A673 (cell line): ENCODE measurements around the gene CPN1. TPM values are rescaled to one million over a fixed set of nuclear protein-coding genes. Genes with fewer than 3 reads are reported as not detected.
"Not testable (repeated sequence)": the region's sequence is repeated elsewhere in the genome, so short reads cannot be mapped to it uniquely, and the experiment has no call there.

ENCODE experiments used
- BruUV-seq: library from RNA; stranded (reverse); fragments of 400-500 nt; replicated peaks from 2 replicates; lab custom pipeline; 2021; lab: Mats Ljungman, UMichigan
- CTCF ChIA-PET: fragments of 300-600 bp; sonication (Branson Sonifier 250); formaldehyde crosslinking; loops from one replicate; lab custom pipeline; 2022; ENCODE audit warnings: antibody characterized with exemption; lab: Charles Lee
- POLR2A ChIA-PET: fragments of 300-600 bp; sonication (Branson Sonifier 250); formaldehyde crosslinking; loops from one replicate; lab custom pipeline; 2022; ENCODE audit warnings: antibody characterized with exemption; ENCODE audit not compliant: low non-redundant PET; lab: Charles Lee
- DNase-seq: peaks from one replicate; pipeline ENCODE4 v3.0.0-alpha.2; 2015; ENCODE audit warnings: low spot score
- H3K27ac ChIP-seq: fragments of 200-600 bp; sonication (generic); 2 replicates; pipeline ENCODE4 v1.5.1; 2016; ENCODE audit warnings: mixed run types, low read depth, mild to moderate bottlenecking, mixed read lengths, antibody characterized with exemption, low read length; ENCODE audit not compliant: poor library complexity, severe bottlenecking
- H3K27me3 ChIP-seq: fragments of 200-600 bp; sonication (generic); replicated peaks from 2 replicates; pipeline ENCODE4 v1.6.1; 2017; ENCODE audit warnings: mixed run types, low read depth, mild to moderate bottlenecking, mixed read lengths, antibody characterized with exemption, low read length; ENCODE audit not compliant: insufficient read depth, poor library complexity
- H3K36me3 ChIP-seq: fragments of 200-600 bp; sonication (generic); 2 replicates; pipeline ENCODE4 v1.6.1; 2016; ENCODE audit warnings: mixed run types, mild to moderate bottlenecking, mixed read lengths, antibody characterized with exemption, low read length; ENCODE audit not compliant: insufficient read depth, poor library complexity, severe bottlenecking
- H3K4me1 ChIP-seq: fragments of 200-600 bp; sonication (generic); 2 replicates; pipeline ENCODE4 v1.6.1; 2017; ENCODE audit warnings: mixed run types, mild to moderate bottlenecking, mixed read lengths, antibody characterized with exemption, low read length; ENCODE audit not compliant: insufficient read depth, poor library complexity, severe bottlenecking
- H3K4me3 ChIP-seq: fragments of 200-600 bp; sonication (generic); 2 replicates; pipeline ENCODE4 v1.5.1; 2016; ENCODE audit warnings: low read depth, mixed run types, mild to moderate bottlenecking, mixed read lengths, low read length; ENCODE audit not compliant: poor library complexity, severe bottlenecking
- H3K9me3 ChIP-seq: fragments of 200-600 bp; sonication (generic); 2 replicates; pipeline ENCODE4 v1.6.1; 2016; ENCODE audit warnings: mixed run types, low read depth, mild to moderate bottlenecking, mixed read lengths, antibody characterized with exemption, low read length; ENCODE audit not compliant: poor library complexity, severe bottlenecking
- CTCF ChIP-seq: fragments of 300-800, 200-600 bp; sonication (generic); conservative IDR thresholded peaks from 2 replicates; pipeline ENCODE4 v1.5.1; 2017; ENCODE audit warnings: low read depth, mild to moderate bottlenecking, antibody characterized with exemption, low read length, moderate library complexity, mixed read lengths
- EZH2 ChIP-seq: fragments of 200-600 bp; sonication (generic); IDR thresholded peaks from 2 replicates; pipeline ENCODE4 v1.6.1; 2017; ENCODE audit warnings: borderline replicate concordance, low read depth, mild to moderate bottlenecking, mixed read lengths, antibody characterized with exemption, low read length; ENCODE audit not compliant: poor library complexity, severe bottlenecking
- intact Hi-C: fragments of 100-400 bp; cut with micrococcal nuclease; formaldehyde crosslinking; loops from one replicate; pipeline ENCODE4 v1.10.0; 2022; ENCODE audit not compliant: unreplicated experiment
- total RNA-seq: library from RNA; stranded (reverse); gene quantifications from 2 replicates; pipeline ENCODE4 v1.2.3, GENCODE V29; 2021

Gene CPN1
- total RNA-seq, 1 experiment from 2014 or later, result not detected

GRCh38 chr10:100019787-100020141, 61.9 kb downstream of the CPN1 start:
- no peak for DNase-seq
- Histone ChIP-seq H3K9me3 (no peaks in the 10 kb centered on the region), H3K4me1 (no peaks in the 10 kb centered on the region), H3K27ac (no peak overlapping the region), H3K4me3 (no peak overlapping the region), H3K27me3 (no peaks in the 10 kb centered on the region), H3K36me3 (no peaks in the 10 kb centered on the region)
- intact Hi-C loops, result no loop called here
- CTCF ChIA-PET, result no interaction called here
- BruUV-seq, result no TSS peak
- TF ChIP-seq EZH2 (no peak), CTCF (no peak)
- POLR2A ChIA-PET, result no interaction called here

- POLR2A ChIA-PET, result no interaction called here
- BruUV-seq, result no TSS peak
- TF ChIP-seq CTCF (no peak), EZH2 (no peak)
These were observed 67.5 kb downstream of the CPN1 start for GRCh38 chr10:100014071-100014762.

GRCh38 chr10:100013621-100014020, 68.0 kb downstream of the CPN1 start:
- no TSS peak for BruUV-seq
- Histone ChIP-seq H3K27me3 (no peaks in the 10 kb centered on the region), H3K4me3 (no peak overlapping the region), H3K4me1 (no peaks in the 10 kb centered on the region), H3K9me3 (no peaks in the 10 kb centered on the region), H3K36me3 (no peaks in the 10 kb centered on the region), H3K27ac (no peak overlapping the region)
- intact Hi-C loops, result no loop called here
- ChIA-PET POLR2A (no interaction called here), CTCF (no interaction called here)
- TF ChIP-seq CTCF, result no peak
- TF ChIP-seq EZH2, result no peak
- no peak for DNase-seq

More at GRCh38 chr10:100014071-100014762, 67.5 kb downstream of the CPN1 start:
- intact Hi-C loops, result no loop called here
- H3K27me3 ChIP-seq, result no peaks in the 10 kb centered on the region
- H3K36me3 ChIP-seq, result no peaks in the 10 kb centered on the region
- CTCF ChIA-PET, result no interaction called here
- H3K4me3 ChIP-seq, result no peak overlapping the region
- H3K9me3 ChIP-seq, result no peaks in the 10 kb centered on the region
- no peak overlapping the region for H3K27ac ChIP-seq
- no peak for DNase-seq
- no peaks in the 10 kb centered on the region for H3K4me1 ChIP-seq

DNA sequence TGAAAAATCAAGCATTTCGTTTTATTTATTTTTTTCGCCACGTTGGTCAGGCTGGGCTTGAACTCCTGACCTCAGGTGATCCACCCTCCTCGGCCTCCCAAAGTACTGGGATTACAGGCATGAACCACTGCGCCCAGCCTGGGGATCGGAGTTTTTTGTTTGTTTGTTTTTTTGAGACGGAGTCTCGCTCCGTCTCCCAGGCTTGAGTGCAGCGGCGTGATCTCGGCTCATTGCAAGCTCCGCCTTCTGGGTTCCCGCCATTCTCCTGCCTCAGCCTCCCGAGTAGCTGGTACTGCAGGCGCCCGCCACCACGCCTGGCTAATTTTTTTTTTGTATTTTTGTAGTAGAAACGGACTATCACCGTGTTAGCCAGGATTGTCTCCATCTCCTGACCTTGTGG, 69.8 kb downstream of the CPN1 start:
- DNase-seq, H3K4me3 ChIP-seq, CTCF ChIA-PET, H3K9me3 ChIP-seq, POLR2A ChIA-PET, H3K27me3 ChIP-seq, BruUV-seq, H3K27ac ChIP-seq, H3K36me3 ChIP-seq: not testable (repeated sequence)
- H3K4me1 ChIP-seq, result peaks cover 13% of the 10 kb centered on the region
- intact Hi-C loops, result loop anchor here (2.0 kb wide), 1 partner anchor 93 kb away; no protein-coding TSS in a partner anchor
